C4-2B (cell line): ENCODE data around the gene SLITRK3.

Experiments used
- ZFX ChIP-seq: fragments of 450-650 bp; IDR thresholded peaks from 2 replicates; pipeline ENCODE4 v1.6.1; 2017
- TF ChIP-seq, protein P1 (sequence below): fragments of 450-650 bp; conservative IDR thresholded peaks from 2 replicates; pipeline ENCODE4 v1.5.1; 2017; ENCODE audit warnings: mild to moderate bottlenecking

DNA sequence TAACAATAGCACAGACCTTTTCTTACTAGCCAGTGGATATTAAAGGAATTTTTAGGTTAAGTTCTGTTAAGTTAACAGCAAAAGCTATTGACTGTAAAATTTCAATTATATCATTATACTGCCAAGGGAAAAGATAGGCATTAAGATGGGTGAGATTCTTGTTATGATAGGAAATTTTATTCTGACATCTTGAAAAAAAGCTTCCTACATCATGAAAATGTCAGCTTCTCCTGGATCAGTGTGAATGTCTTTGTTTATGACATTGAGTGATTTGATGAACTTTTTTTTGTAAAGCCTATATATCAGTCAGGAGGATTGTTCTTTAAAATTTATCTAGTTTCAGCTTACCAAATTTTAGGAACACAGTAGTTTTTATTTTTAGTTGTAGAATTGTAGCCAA, 47.4 kb upstream of the SLITRK3 start:
- TF ChIP-seq, protein P1, sequence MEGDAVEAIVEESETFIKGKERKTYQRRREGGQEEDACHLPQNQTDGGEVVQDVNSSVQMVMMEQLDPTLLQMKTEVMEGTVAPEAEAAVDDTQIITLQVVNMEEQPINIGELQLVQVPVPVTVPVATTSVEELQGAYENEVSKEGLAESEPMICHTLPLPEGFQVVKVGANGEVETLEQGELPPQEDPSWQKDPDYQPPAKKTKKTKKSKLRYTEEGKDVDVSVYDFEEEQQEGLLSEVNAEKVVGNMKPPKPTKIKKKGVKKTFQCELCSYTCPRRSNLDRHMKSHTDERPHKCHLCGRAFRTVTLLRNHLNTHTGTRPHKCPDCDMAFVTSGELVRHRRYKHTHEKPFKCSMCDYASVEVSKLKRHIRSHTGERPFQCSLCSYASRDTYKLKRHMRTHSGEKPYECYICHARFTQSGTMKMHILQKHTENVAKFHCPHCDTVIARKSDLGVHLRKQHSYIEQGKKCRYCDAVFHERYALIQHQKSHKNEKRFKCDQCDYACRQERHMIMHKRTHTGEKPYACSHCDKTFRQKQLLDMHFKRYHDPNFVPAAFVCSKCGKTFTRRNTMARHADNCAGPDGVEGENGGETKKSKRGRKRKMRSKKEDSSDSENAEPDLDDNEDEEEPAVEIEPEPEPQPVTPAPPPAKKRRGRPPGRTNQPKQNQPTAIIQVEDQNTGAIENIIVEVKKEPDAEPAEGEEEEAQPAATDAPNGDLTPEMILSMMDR: no peak
- TF ChIP-seq ZFX: no peak
